ENCODE measurements around the gene TNS2. TPM values are rescaled to one million over a fixed set of nuclear protein-coding genes. Genes with fewer than 3 reads are reported as not detected.
A peak's percentile ranks its signal among the peaks of the same experiment; 100 is the strongest.

The TNS2 gene
- total RNA-seq, 1 donor from 2014 or later = 91.7 TPM

DNA sequence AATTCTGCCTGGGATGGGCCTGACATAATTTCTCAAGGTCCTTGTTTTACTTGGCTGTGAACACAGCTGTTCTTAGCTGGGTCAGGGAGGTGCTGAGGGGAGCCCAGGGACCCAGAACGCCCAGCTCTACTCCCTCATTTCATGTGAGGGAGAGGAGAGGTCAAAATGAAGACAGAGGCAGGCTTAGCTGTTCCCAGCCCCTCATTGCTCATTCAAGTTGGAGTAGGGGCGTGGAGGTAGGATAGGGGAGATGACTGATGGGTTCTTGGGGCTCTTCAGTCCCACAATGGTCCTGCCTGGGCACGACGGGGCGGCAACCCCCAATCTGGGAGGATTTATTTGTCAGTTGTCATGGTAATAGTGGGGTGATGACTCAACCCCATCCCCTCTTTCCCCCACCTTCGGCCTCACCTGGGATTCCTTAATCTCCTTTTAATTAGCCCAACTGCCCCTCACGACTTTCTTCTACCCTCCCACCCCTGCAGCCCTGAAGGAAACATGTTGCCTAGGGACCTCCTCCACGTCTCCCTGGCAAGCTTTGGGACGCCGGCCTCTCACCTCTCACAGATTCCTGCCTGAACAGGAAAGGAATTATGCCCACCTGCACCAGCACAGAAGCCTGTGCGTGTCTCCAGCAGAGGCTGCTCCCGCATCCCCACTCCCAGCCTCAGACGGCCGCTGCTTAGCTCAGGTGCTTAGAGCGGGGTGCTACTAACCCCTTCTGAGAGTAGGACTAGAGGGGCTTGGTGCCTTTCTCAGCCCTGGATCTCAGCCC lies 19.1 kb downstream of the TNS2 start:
- H3K9me3 Mint-ChIP-seq = no peaks in the 10 kb centered on the region
- H3K4me3 Mint-ChIP-seq = no peak overlapping the region
- peaks cover 67% of the 10 kb centered on the region for H3K4me1 Mint-ChIP-seq
- H3K27ac Mint-ChIP-seq = peak overlapping the region; percentile 93
- DNase-seq (ENCODE audit: low spot score in 2 of 2, unreplicated experiment in 2 of 2) = no peak
- H3K36me3 Mint-ChIP-seq = peaks cover 14% of the 10 kb centered on the region
- TF ChIP-seq, protein P1, sequence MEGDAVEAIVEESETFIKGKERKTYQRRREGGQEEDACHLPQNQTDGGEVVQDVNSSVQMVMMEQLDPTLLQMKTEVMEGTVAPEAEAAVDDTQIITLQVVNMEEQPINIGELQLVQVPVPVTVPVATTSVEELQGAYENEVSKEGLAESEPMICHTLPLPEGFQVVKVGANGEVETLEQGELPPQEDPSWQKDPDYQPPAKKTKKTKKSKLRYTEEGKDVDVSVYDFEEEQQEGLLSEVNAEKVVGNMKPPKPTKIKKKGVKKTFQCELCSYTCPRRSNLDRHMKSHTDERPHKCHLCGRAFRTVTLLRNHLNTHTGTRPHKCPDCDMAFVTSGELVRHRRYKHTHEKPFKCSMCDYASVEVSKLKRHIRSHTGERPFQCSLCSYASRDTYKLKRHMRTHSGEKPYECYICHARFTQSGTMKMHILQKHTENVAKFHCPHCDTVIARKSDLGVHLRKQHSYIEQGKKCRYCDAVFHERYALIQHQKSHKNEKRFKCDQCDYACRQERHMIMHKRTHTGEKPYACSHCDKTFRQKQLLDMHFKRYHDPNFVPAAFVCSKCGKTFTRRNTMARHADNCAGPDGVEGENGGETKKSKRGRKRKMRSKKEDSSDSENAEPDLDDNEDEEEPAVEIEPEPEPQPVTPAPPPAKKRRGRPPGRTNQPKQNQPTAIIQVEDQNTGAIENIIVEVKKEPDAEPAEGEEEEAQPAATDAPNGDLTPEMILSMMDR (IDR thresholded peaks at IDR 0.05; ENCODE audit: unreplicated experiment) = no peak
- no peaks in the 10 kb centered on the region for H3K27me3 Mint-ChIP-seq (ENCODE audit: low read depth)

GRCh38 chr12:53069621-53070410 lies 20.0 kb downstream of the TNS2 start:
- Mint-ChIP-seq H3K9me3 (no peaks in the 10 kb centered on the region), H3K4me1 (peaks cover 72% of the 10 kb centered on the region), H3K4me3 (no peak overlapping the region), H3K36me3 (peaks cover 21% of the 10 kb centered on the region), H3K27me3 (ENCODE audit: low read depth) (no peaks in the 10 kb centered on the region), H3K27ac (peak overlapping the region; percentile 93)
- DNase-seq (ENCODE audit: low spot score in 2 of 2, unreplicated experiment in 2 of 2) = no peak
- TF ChIP-seq, protein P1 (IDR thresholded peaks at IDR 0.05; ENCODE audit: unreplicated experiment) = no peak

GRCh38 chr12:53070877-53071492 lies 21.1 kb downstream of the TNS2 start:
- Mint-ChIP-seq H3K4me1 (peaks cover 81% of the 10 kb centered on the region), H3K27ac (peak overlapping the region; percentile 93), H3K36me3 (peaks cover 14% of the 10 kb centered on the region), H3K9me3 (no peaks in the 10 kb centered on the region), H3K27me3 (ENCODE audit: low read depth) (no peaks in the 10 kb centered on the region), H3K4me3 (no peak overlapping the region)
- TF ChIP-seq, protein P1 (IDR thresholded peaks at IDR 0.05; ENCODE audit: unreplicated experiment) = no peak
- no peak for DNase-seq (ENCODE audit: low spot score in 2 of 2, unreplicated experiment in 2 of 2)

GRCh38 chr12:53071591-53072551 lies 22.0 kb downstream of the TNS2 start:
- TF ChIP-seq, protein P1 (IDR thresholded peaks at IDR 0.05; ENCODE audit: unreplicated experiment) = no peak
- Mint-ChIP-seq H3K9me3 (no peaks in the 10 kb centered on the region), H3K36me3 (peaks cover 13% of the 10 kb centered on the region), H3K4me3 (no peak overlapping the region), H3K27me3 (ENCODE audit: low read depth) (no peaks in the 10 kb centered on the region), H3K27ac (peak overlapping the region; percentile 93), H3K4me1 (peaks cover 83% of the 10 kb centered on the region)
- no peak for DNase-seq (ENCODE audit: low spot score in 2 of 2, unreplicated experiment in 2 of 2)

GRCh38 chr12:53073881-53074280 lies 24.0 kb downstream of the TNS2 start:
- no peaks in the 10 kb centered on the region for H3K9me3 Mint-ChIP-seq
- no peaks in the 10 kb centered on the region for H3K27me3 Mint-ChIP-seq (ENCODE audit: low read depth)
- no peak for DNase-seq (ENCODE audit: low spot score in 2 of 2, unreplicated experiment in 2 of 2)
- peak overlapping the region; percentile 49 for H3K27ac Mint-ChIP-seq
- H3K4me1 Mint-ChIP-seq = peaks cover 86% of the 10 kb centered on the region
- TF ChIP-seq, protein P1 (IDR thresholded peaks at IDR 0.05; ENCODE audit: unreplicated experiment) = no peak
- peaks cover 11% of the 10 kb centered on the region for H3K36me3 Mint-ChIP-seq
- H3K4me3 Mint-ChIP-seq = no peak overlapping the region

Data from mesothelial cell of epicardium (in vitro differentiated cells).